ENCODE results near the gene STAG2.

STAG2 gene

DNA sequence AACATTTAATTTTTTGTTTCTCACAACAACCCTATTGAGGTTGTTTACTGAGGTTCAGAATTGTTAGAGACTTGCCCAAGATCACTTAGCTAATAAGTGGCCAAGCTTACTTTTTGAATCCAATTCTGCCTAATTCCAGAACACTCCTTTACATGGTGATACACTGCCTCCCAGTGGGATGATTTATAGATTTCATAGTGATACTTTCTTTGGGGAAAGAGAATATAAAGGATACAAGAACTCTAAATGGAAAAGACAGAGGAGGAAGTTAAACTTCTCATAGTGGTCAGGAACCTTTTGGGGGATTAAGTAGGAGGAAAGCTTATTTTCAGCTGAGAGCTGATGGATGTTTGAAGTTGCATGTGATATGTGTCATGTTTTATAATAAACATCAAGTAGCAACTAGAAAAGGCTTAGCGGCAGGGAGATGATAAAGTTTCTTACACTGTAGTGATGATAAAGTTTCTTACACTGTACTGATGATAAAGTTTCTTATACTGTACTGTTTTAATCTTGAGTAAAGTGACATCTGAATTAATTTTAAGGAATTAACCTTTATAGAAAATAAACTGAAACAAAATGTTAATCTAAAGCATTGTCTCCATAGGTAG is 15.3 kb downstream of the STAG2 start:
- DNase-seq, result no peak

GRCh38 chrX:123983240-123983639 is 21.7 kb downstream of the STAG2 start:
- no peak for DNase-seq

DNA sequence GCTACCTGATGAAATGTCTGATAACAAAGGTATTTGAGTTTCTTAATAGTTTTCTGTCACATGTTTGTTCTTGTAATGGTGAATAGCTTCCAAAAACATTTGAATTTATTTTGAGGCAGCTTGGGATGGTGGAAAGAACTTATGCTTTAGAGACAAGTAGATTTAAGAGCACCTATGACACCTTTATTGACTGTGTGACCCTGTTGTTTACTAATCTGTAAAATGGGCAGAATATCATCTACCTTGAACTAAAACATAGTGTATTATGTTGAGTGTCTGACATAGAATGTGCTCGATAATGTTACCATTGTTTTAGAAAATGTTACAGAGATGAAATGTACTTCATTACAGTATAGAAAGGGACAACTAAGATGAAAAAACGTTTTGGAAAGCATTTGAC is 24.9 kb downstream of the STAG2 start:
- no peak for DNase-seq

DNA sequence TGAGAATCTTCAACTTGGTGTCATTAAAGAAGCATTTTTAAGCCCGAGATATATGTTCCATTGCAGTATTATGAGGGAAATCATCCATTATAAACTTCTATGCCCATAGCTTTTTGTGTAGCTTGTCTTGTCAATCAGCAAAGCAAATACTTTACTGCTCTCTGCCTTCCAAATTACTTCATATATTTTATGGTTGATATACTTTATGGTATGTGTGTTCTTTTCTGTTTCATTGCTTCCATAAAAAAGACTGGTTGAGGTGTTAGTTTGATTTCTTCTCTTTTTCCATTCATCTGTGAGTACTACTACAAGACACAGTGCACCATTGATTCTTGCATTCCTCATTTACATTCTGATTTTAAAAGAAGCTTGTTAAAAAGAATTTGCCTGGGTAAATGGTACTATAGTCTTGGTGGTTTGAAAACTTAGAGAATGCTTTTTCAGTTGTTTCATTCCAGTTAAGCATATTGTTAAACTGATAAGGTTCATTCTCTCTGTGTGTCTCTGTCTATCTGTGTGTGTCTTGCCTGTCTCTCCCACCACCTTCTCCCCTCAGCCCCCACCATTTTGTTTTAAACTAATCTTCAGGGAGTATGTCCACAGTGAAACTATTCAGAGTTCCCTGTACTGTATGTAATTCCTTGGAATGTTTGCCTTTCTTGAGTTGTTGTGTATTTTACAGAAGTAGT is 27.1 kb downstream of the STAG2 start:
- DNase-seq, result no peak

- DNase-seq, result no peak
Observed at GRCh38 chrX:123989235-123989634, 27.7 kb downstream of the STAG2 start.

- no peak for DNase-seq
Observed at GRCh38 chrX:123990169-123990568, 28.7 kb downstream of the STAG2 start.

GRCh38 chrX:123990602-123991001 is 29.1 kb downstream of the STAG2 start:
- DNase-seq, result no peak

- no peak for DNase-seq
Observed at GRCh38 chrX:123993326-123993725, 31.8 kb downstream of the STAG2 start.

DNA sequence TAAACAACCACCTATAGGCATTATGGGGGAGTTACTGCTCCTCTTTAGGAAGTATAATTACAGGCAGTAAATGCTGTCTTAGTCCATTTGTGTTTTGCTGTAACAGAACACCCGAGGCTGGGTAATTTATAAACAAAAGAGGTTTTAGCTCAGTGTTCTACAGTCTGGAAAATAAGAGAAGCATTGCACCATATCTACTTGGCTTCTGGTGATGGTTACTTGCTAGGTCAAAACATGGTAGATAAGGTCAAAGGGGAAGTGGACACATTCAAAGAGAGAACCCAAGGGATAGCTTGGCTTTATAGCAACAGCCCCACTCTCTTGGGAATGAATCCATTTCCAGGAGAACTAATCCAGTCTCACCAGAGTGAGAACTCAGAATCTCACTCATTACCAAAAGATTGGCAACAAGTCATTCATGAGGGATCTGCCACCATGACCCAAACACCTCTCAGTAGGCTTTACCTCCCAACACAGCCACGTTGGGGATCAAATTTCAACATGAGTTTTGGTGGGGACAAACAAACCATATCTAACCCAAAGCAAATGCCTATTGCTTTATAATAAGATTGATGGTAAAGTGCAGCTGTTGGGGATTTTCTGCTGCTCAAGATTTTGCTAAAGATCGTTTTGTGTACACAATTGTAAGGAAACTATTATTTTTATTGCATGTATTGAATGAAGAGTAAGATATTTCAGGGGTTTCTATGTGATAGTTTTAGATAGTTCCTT is 32.6 kb downstream of the STAG2 start:
- DNase-seq, result no peak

DNA sequence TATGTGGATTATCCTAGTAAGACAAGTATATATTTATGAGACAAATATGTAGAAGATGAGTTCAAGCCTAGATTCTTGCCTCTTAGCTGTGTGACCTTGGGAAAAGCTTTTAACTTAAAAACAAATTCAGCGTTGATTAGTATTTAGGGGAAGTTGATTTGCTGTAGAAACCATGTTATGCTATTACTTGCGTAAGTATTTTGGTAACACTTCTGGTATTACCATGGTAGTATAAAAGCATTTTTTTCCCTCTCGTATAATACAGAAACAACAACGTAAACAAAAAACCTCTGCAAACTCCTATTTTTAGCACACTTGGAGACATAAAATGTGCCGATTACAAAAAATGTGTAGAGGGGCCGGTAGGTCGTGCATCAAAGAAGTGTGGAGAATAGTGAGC is 33.2 kb downstream of the STAG2 start:
- DNase-seq, result no peak

DNA sequence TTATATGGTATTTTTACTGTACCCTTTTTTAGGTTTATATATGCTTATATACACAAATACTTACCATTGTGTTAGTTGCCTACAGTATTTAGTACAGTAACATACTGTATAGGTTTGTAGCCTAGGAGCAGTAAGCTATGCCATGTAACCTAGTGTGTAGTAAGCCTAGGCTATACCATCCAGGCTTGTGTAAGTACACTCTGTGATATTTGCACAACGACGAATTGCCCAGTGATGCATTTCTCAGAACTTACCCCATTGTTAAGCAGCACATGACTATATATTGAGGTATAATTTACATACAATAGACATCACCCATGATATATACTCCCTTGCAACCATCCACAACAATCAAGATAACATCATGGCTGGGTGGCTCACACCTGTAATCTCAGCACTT is 40.1 kb downstream of the STAG2 start:
- DNase-seq, result no peak

DNA sequence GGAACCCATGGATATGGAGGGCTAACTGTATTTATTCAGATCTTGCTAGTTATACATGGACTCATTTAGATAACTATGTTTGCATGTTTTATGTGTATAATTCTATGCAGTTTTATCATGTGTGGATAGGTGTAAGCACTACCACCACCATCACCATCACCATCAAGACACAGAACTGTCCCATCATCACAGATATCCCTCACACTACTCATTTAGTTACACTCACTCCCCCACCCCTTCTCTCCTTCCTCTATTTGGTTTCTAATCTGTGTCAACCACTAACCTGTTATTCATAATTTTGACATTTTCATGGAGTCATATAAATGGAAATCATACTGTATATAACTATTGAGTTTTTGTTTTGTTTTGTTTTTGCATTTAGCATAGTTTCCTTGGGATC is 43.7 kb downstream of the STAG2 start:
- no peak for DNase-seq

DNA sequence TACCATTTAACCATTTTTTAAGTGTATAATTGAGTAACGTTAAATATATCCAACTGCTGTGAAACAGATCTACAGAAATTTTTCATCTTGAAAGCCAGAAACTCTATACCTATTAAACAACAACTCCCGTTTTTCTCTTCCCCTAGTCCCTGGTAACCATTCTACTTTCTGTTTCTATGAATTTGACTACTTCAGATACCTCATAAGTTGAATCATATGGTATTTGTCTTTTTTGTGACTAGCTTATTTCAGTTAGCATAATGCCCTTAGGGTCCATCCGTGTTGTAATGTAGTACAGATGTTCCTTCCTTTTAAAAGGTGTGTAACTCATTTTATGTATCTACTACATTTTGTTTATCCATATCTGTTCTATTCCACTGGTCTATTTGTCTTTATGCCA is 48.7 kb downstream of the STAG2 start:
- DNase-seq, result no peak

- DNase-seq, result no peak
Observed at GRCh38 chrX:124010566-124010965, 49.1 kb downstream of the STAG2 start.

GRCh38 chrX:124015721-124016120 is 54.2 kb downstream of the STAG2 start:
- no peak for DNase-seq

DNA sequence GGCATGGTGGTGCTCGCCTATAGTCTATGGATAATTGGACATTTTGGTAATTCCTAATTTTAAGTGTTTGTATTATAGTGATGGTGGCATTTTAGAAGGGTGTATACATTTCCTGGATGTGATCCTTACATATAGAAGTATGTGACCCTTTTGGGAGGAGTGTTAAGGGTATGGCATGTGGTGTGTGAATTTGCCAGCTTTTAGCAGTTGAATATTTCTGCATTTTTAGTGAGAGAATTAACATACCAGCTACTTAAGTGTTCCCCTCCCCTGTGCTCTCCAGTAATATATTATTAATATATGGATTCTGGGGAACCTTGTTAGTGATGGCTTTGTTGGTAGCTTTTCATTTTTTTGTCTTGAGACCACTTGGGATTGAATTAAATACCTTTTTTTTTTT is 55.3 kb downstream of the STAG2 start:
- DNase-seq, result no peak

DNA sequence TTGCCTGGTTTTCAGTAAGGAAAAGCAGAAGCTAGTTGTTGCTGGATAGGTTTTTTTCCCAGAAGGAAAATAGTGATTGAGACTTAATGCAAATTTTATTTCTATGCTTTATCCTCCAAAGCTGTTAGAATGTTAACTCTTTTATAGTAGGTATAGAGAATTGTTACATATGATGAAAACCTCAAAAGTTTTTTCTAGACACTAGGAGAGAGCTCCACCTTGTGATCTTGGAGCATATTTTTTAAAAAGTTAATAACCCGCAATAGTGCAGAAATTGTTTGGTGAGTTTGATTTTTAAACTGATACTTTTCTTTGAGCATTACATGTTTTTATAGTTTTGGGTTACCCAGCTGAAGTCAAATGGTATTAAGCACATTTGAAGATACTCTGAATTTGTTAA is 56.5 kb downstream of the STAG2 start:
- no peak for DNase-seq

- DNase-seq, result no peak
Observed at GRCh38 chrX:124023838-124024238, 62.3 kb downstream of the STAG2 start.

DNA sequence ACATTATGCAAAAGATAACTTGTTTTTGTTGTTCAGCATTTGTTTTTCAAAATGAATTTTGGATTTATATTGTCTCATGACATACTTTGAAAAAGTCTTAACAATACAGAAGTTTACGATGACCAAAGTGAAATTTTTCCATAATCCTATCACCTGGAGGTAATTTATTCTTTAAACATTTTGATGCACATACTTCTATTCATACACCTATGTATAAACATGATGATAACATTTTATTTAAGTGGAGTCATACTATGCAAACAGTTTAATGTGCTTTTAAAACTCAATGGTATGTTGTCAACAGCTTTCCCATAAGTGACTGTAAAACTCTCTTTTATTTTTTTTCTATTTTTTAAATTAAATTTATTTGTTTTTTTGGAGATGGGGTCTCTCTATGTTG is 65.0 kb downstream of the STAG2 start:
- no peak for DNase-seq

DNA sequence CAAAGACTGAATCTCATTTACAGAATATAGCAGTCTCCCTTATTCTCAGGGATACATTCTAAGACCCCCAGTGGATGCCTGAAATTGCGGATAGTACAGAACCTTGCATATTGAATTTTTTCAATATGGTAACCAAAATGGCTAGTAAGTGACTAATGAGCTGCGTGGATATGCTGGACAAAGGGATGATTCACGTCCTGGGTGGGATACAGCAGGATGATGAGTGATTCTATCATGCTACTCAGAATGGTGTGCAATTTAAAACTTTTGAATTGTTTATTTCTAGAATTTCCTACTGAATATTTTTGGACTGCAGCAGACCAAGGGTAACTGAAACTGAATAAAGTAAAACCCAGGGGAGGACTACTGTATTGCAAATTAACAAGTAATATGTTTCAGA is 66.7 kb downstream of the STAG2 start:
- DNase-seq, result no peak

GRCh38 chrX:124030520-124030919 is 69.0 kb downstream of the STAG2 start:
- DNase-seq, result no peak

DNA sequence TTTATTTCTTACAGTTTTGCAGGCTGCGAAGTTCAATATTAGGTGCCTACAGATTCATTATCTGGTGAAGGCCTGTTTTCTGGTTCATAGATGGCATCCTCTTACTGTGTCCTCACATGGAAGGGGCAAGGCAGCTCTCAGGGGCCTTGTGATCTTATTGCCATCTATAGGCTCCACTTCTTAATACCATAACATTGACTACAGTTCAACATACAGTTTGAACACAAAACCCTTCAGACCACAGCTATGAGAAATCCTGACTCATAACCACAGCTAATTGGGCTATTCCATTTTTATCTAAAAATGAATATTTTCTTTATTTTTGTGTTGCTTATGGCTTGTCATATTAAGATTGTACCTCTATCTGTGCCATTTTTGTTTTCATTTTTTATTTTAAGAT is 72.3 kb downstream of the STAG2 start:
- DNase-seq, result no peak

- no peak for DNase-seq
Observed at GRCh38 chrX:124035657-124036056, 74.2 kb downstream of the STAG2 start.

GRCh38 chrX:124042042-124042441 is 80.5 kb downstream of the STAG2 start:
- DNase-seq, result no peak

All from CD4-positive, alpha-beta T cell treated with Interferon gamma for 1 hour (primary cell).